HepG2 (cell line): ENCODE measurements around the gene RBSN. TPM values are rescaled to one million over a fixed set of nuclear protein-coding genes. Genes with fewer than 3 reads are reported as not detected.

Source experiments
- ARID4A ChIP-seq: sonication (generic); formaldehyde crosslinking; IDR thresholded peaks from 2 replicates; pipeline ENCODE4 v1.5.0; 2020; ENCODE audit warnings: mild to moderate bottlenecking, missing genetic modification reagents, borderline replicate concordance
- DMTF1 ChIP-seq: sonication (generic); formaldehyde crosslinking; IDR thresholded peaks from 2 replicates; pipeline ENCODE4 v1.4.0; 2020; ENCODE audit warnings: mild to moderate bottlenecking, missing genetic modification reagents
- HBP1 ChIP-seq: IDR thresholded peaks from 2 replicates; pipeline ENCODE4 v1.6.1; 2016; ENCODE audit warnings: low read depth, control low read depth
- KLF12 ChIP-seq: sonication (generic); formaldehyde crosslinking; IDR thresholded peaks from 2 replicates; pipeline ENCODE4 v1.4.0; 2020; ENCODE audit warnings: missing genetic modification reagents, borderline replicate concordance
- TEF ChIP-seq: sonication (generic); formaldehyde crosslinking; IDR thresholded peaks from 2 replicates; pipeline ENCODE4 v1.5.0; 2020; ENCODE audit warnings: missing genetic modification reagents
- ZBTB7B ChIP-seq: sonication (generic); formaldehyde crosslinking; IDR thresholded peaks from 2 replicates; pipeline ENCODE4 v1.4.0; 2020; ENCODE audit warnings: missing genetic modification reagents
- ZMYM2 ChIP-seq: sonication (generic); formaldehyde crosslinking; IDR thresholded peaks from 2 replicates; pipeline ENCODE4 v1.8.0; 2022; ENCODE audit warnings: mild to moderate bottlenecking, missing genetic modification reagents
- ZNF503 ChIP-seq: sonication (generic); formaldehyde crosslinking; IDR thresholded peaks from 2 replicates; pipeline ENCODE4 v1.4.0; 2020; ENCODE audit warnings: missing genetic modification reagents
- ZNF557 ChIP-seq: sonication (generic); formaldehyde crosslinking; IDR thresholded peaks from 2 replicates; pipeline ENCODE4 v1.4.0; 2020; ENCODE audit warnings: missing genetic modification reagents
- ZNF792 ChIP-seq: IDR thresholded peaks from 2 replicates; pipeline ENCODE4 v1.6.1; 2016
- polyA plus RNA-seq, 8 experiments: library from polyadenylated mRNA; depleted of rRNA in 3 of 8; stranded (reverse) in 7 of 8; unstranded in 1 of 8; fragments of >200 nt; fragmentation: Illumina TruSeq in 4 of 8; extraction: Trizol in 4 of 8; gene quantifications; 2 replicates each; pipeline versions ENCODE4 v1.2.1 to v1.2.3, GENCODE V29; 2011 to 2016; ENCODE audit warnings: low read depth in 4 of 8, missing spikeins in 1 of 8, mixed read lengths in 1 of 8; ENCODE audit not compliant: insufficient read depth in 1 of 8
- total RNA-seq, 5 experiments: library from RNA; depleted of rRNA; stranded (reverse); fragments of >200 nt; fragmentation: Illumina TruSeq; extraction: Trizol; gene quantifications; 2 replicates each; pipeline ENCODE4 v1.2.3, GENCODE V29; 2016; ENCODE audit warnings: low read depth in 1 of 5
- TF ChIP-seq, protein P1 (sequence below): sonication (generic); formaldehyde crosslinking; IDR thresholded peaks from 2 replicates; pipeline ENCODE4 v1.5.0; 2020; ENCODE audit warnings: mild to moderate bottlenecking, missing genetic modification reagents, borderline replicate concordance

RBSN gene
- total and polyA plus RNA-seq, 2 of the 13 experiments (the other 11 are each of a cell fraction or from before 2014, with no cell fraction given) = 7.9 to 11.8 TPM

DNA sequence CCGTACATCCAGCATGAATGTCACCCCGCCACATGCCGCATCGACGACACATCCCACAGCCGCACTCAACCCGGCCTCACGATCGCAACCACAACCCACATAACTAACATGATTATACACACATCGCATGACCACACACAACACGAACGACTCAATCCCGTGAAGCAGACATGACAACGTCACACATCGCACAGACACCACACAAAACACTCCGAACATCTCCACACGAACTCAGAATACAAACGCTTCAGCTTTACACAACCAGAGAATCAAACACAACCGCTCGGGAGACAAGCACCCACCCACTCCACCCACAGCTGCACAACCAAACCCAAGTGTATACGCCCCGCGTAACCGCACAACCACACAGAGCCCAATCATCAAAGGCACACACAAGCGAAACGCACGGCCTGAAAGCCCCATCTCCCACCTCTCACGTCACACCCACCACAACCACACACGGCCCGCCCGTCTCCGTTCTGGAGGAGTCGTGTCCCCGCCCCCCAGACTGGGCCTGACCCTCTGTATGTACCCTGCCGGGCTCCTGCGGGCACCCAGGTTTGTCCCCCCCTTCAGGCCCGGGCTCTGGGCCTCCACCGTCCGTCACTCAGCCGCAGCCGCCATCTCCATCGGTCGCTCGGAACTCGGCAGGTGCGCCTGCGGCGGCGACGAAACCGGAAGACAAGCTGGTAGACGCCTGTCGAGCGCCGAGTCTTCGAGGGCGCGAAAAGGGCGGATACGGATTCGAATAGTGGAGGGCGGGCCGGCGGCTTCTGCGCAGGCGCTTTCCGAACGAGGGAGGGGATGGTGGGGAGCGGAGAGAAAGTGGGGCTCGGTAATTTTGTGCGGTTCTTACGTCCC, at the start of gene RBSN (continued):
- peak; percentile 75; the same call in 1 of the 2 replicates for TF ChIP-seq ZNF503 (CRISPR knock-in tag)
- no peak for TF ChIP-seq TEF (CRISPR knock-in tag)
- TF ChIP-seq DMTF1 (CRISPR knock-in tag) = no peak
- peak; percentile 90; the same call in 1 of the 2 replicates for TF ChIP-seq ZNF792
- TF ChIP-seq HBP1 (CRISPR knock-in tag) = no peak; the same call in none of the 2 replicates
- TF ChIP-seq KLF12 (CRISPR knock-in tag) = peak; percentile 92; the same call in 1 of the 2 replicates
- no peak for TF ChIP-seq ZMYM2 (CRISPR knock-in tag)
- peak; percentile 73; the same call in 1 of the 2 replicates for TF ChIP-seq ZBTB7B (CRISPR knock-in tag)
- TF ChIP-seq, protein P1, sequence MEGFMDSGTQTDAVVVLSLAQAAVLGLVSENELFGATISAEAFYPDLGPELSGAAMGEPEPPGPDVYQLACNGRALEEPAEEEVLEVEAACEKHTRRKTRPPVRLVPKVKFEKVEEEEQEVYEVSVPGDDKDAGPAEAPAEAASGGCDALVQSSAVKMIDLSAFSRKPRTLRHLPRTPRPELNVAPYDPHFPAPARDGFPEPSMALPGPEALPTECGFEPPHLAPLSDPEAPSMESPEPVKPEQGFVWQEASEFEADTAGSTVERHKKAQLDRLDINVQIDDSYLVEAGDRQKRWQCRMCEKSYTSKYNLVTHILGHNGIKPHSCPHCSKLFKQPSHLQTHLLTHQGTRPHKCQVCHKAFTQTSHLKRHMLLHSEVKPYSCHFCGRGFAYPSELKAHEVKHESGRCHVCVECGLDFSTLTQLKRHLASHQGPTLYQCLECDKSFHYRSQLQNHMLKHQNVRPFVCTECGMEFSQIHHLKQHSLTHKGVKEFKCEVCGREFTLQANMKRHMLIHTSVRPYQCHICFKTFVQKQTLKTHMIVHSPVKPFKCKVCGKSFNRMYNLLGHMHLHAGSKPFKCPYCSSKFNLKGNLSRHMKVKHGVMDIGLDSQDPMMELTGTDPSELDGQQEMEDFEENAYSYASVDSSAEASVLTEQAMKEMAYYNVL = peak; percentile 46; the same call in 1 of the 2 replicates
- peak; percentile 96 for TF ChIP-seq ARID4A
- TF ChIP-seq ZNF557 (CRISPR knock-in tag) = no peak; the same call in 1 of the 2 replicates
